Measurements from ENCODE around the gene LRMDA. TPM values are rescaled to one million over a fixed set of nuclear protein-coding genes. Genes with fewer than 3 reads are reported as not detected.

LRMDA gene
- total and polyA plus RNA-seq, 2 donors (not counting 3 experiments of a cell fraction or from before 2014, with no cell fraction given), result 9.7 to 18.0 TPM

GRCh38 chr10:76523246-76523645 lies 1091.8 kb downstream of the LRMDA start:
- no peak overlapping the region for H3K27ac ChIP-seq (ENCODE audit: insufficient read depth, low read depth, low read length)
- FAIRE-seq, result no peak
- H3K79me2 ChIP-seq (ENCODE audit: control insufficient read depth, insufficient read depth, low read length), result no peaks in the 10 kb centered on the region
- H3K9me1 ChIP-seq (replicated peaks; ENCODE audit: control insufficient read depth, extremely low read depth, insufficient read depth, low read length), result no peaks in the 10 kb centered on the region
- no TSS peak for BruUV-seq (replicated peaks)
- TF ChIP-seq CTCF (IDR thresholded peaks at IDR 0.05; ENCODE audit: extremely low read depth in 1 of 2, insufficient read depth in 1 of 2, low read depth in 1 of 2, low read length in 2 of 2), result no peak
- TF ChIP-seq MYC (IDR thresholded peaks at IDR 0.05; ENCODE audit: low read depth, low read length), result no peak
- TF ChIP-seq POLR2AphosphoS5 (IDR thresholded peaks at IDR 0.05; ENCODE audit: insufficient read depth, low read depth, low read length), result no peak
- TF ChIP-seq GATA2 (IDR thresholded peaks at IDR 0.05; ENCODE audit: insufficient read depth, insufficient read length, low read depth, low read length), result no peak
- no peak for TF ChIP-seq POLR2A (IDR thresholded peaks at IDR 0.05; ENCODE audit: low read depth, low read length)
- no peak for TF ChIP-seq JUN (IDR thresholded peaks at IDR 0.05; ENCODE audit: borderline replicate concordance, insufficient read depth, insufficient read length, low read depth)
- no peak for TF ChIP-seq FOS (IDR thresholded peaks at IDR 0.05; ENCODE audit: borderline replicate concordance, insufficient read depth, low read length)
- TF ChIP-seq EZH2 (IDR thresholded peaks at IDR 0.05; ENCODE audit: borderline replicate concordance, low read depth, low read length, severe bottlenecking), result no peak
- TF ChIP-seq, protein P1, sequence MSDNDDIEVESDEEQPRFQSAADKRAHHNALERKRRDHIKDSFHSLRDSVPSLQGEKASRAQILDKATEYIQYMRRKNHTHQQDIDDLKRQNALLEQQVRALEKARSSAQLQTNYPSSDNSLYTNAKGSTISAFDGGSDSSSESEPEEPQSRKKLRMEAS (IDR thresholded peaks at IDR 0.05; ENCODE audit: insufficient read depth, insufficient read length), result no peak
- H2AFZ ChIP-seq (ENCODE audit: low read depth, low read length), result no peak overlapping the region
- H3K4me2 ChIP-seq (ENCODE audit: insufficient read depth, low read length), result no peak overlapping the region
- POLR2A ChIA-PET, result no interaction called here
- CTCF ChIA-PET, result interaction anchor here (0.6 kb wide), 1 partner anchor 567 kb away, joined by 3 read pairs; no protein-coding TSS in a partner anchor
- H3K4me1 ChIP-seq (ENCODE audit: control insufficient read depth, extremely low read depth, insufficient read depth, low read length), result no peaks in the 10 kb centered on the region
- no peaks in the 10 kb centered on the region for H3K9me3 ChIP-seq (replicated peaks; ENCODE audit: control insufficient read depth, insufficient read depth, low read length)
- no peak overlapping the region for H3K9ac ChIP-seq (replicated peaks; ENCODE audit: extremely low read depth, insufficient read depth, low read length)
- intact Hi-C loops (cut with micrococcal nuclease) (no loop called here), dilution Hi-C loops (cut with MboI; ENCODE audit: extremely low pct_ligation_motif_present, low sequenced_read_pairs) (no loop called here)
- no peak overlapping the region for H3K4me3 ChIP-seq (replicated peaks in 1 of 3; ENCODE audit: insufficient read depth in 1 of 3, low read depth in 1 of 3, low read length in 3 of 3)
- no peaks in the 10 kb centered on the region for H3K27me3 ChIP-seq (ENCODE audit: control insufficient read depth in 2 of 2, insufficient read depth in 2 of 2, low read length in 2 of 2)
- H3K36me3 ChIP-seq (ENCODE audit: control insufficient read depth in 2 of 2, extremely low read depth in 1 of 2, insufficient read depth in 2 of 2, low read length in 2 of 2), result no peaks in the 10 kb centered on the region
- peak; percentile 74 for DNase-seq (ENCODE audit: low read depth, low spot score)
- no peaks in the 10 kb centered on the region for H4K20me1 ChIP-seq (replicated peaks; ENCODE audit: control insufficient read depth, extremely low read depth, insufficient read depth, low read length)
